Measurements from ENCODE around the gene TTYH1. TPM values are rescaled to one million over a fixed set of nuclear protein-coding genes. Genes with fewer than 3 reads are reported as not detected.

The TTYH1 gene
- total and polyA plus RNA-seq, 9 of the 15 experiments (the other 6 are each of a cell fraction or from before 2014, with no cell fraction given) = 0.08 TPM; not detected in 8

GRCh38 chr19:54464630-54465425 is 49.6 kb downstream of the TTYH1 start (continued):
- TF ChIP-seq NFIX (CRISPR knock-in tag; IDR thresholded peaks at IDR 0.05; ENCODE audit: low read depth) (no peak), E2F5 (CRISPR knock-in tag; IDR thresholded peaks at IDR 0.05) (no peak), NR2C2 (CRISPR knock-in tag; IDR thresholded peaks at IDR 0.05) (no peak), NR2C2 (tag; IDR thresholded peaks at IDR 0.05) (peak; percentile 54; the same call in 1 of the 2 replicates), SNRNP70 (optimal IDR thresholded peaks at IDR 0.05; ENCODE audit: low read depth, low read length) (no peak), CEBPZ (IDR thresholded peaks at IDR 0.05; ENCODE audit: borderline replicate concordance, low read depth, low read length) (no peak), HMBOX1 (IDR thresholded peaks at IDR 0.05) (no peak), ZNF384 (IDR thresholded peaks at IDR 0.05; ENCODE audit: low read depth, low read length) (0 out of 2 replicates have a peak, but pooled peaks have one; percentile 9), ZBTB8A (IDR thresholded peaks at IDR 0.05; ENCODE audit: partially characterized antibody) (no peak), NCOA6 (IDR thresholded peaks at IDR 0.05) (no peak), POLR2A (conservative IDR thresholded peaks at IDR 0.05) (peak; percentile 79), CTCF (IDR thresholded peaks at IDR 0.05 in 2 of 3, conservative IDR thresholded peaks at IDR 0.05 in 1 of 3; ENCODE audit: insufficient read depth in 2 of 3, low read depth in 1 of 3, low read length in 3 of 3) (peak in 2 of 3 experiments; percentile 5 to 6; a peak in 1 of 6 replicates), CHAMP1 (IDR thresholded peaks at IDR 0.05) (no peak), TCFL5 (CRISPR knock-in tag; conservative IDR thresholded peaks at IDR 0.05) (no peak)
- TF ChIP-seq, protein P1, sequence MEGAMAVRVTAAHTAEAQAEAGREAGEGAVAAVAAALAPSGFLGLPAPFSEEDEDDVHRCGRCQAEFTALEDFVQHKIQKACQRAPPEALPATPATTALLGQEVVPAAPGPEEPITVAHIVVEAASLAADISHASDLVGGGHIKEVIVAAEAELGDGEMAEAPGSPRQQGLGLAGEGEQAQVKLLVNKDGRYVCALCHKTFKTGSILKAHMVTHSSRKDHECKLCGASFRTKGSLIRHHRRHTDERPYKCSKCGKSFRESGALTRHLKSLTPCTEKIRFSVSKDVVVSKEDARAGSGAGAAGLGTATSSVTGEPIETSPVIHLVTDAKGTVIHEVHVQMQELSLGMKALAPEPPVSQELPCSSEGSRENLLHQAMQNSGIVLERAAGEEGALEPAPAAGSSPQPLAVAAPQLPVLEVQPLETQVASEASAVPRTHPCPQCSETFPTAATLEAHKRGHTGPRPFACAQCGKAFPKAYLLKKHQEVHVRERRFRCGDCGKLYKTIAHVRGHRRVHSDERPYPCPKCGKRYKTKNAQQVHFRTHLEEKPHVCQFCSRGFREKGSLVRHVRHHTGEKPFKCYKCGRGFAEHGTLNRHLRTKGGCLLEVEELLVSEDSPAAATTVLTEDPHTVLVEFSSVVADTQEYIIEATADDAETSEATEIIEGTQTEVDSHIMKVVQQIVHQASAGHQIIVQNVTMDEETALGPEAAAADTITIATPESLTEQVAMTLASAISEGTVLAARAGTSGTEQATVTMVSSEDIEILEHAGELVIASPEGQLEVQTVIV (CRISPR knock-in tag; IDR thresholded peaks at IDR 0.05; ENCODE audit: borderline replicate concordance) = no peak

All from K562 (cell line).